Neural cell (in vitro differentiated cells): ENCODE data around the gene SP110. TPM values are rescaled to one million over a fixed set of nuclear protein-coding genes. Genes with fewer than 3 reads are reported as not detected.

Experiments
- H2AFZ ChIP-seq: fragments of 200-600, 300-800 bp; sonication (generic), shearing (Covaris generic); 2 replicates; pipeline ENCODE4 v1.6.0; 2014; ENCODE audit warnings: low read depth, mild to moderate bottlenecking, antibody characterized with exemption, low read length, moderate library complexity
- H3F3A ChIP-seq: fragments of 200-600 bp; shearing (Covaris generic); 2 replicates; pipeline ENCODE4 v1.6.1; 2016; ENCODE audit warnings: mild to moderate bottlenecking, moderate library complexity, mixed read lengths, antibody characterized with exemption, low read length; ENCODE audit not compliant: insufficient read depth, poor library complexity, severe bottlenecking
- H3K27ac ChIP-seq: fragments of 200-600, 300-800 bp; sonication (generic), shearing (Covaris generic); 2 replicates; pipeline ENCODE4 v1.5.1; 2014; ENCODE audit warnings: mild to moderate bottlenecking, low read length, moderate library complexity
- H3K27me3 ChIP-seq: fragments of 300-800, 200-600 bp; sonication (generic), shearing (Covaris generic); 2 replicates; pipeline ENCODE4 v1.6.0; 2014; ENCODE audit warnings: mild to moderate bottlenecking, low read depth, low read length, moderate library complexity; ENCODE audit not compliant: insufficient read depth
- H3K36me3 ChIP-seq: fragments of 300-800, 200-600 bp; sonication (generic), shearing (Covaris generic); 2 replicates; pipeline ENCODE4 v1.5.1; 2014; ENCODE audit warnings: mild to moderate bottlenecking, antibody characterized with exemption, low read length, moderate library complexity; ENCODE audit not compliant: insufficient read depth
- H3K4me2 ChIP-seq: fragments of 300-800, 200-600 bp; sonication (generic), shearing (Covaris generic); 2 replicates; pipeline ENCODE4 v1.6.0; 2014; ENCODE audit warnings: mild to moderate bottlenecking, low read length
- H3K4me3 ChIP-seq: fragments of 300-800, 200-600 bp; sonication (generic), shearing (Covaris generic); 2 replicates; pipeline ENCODE4 v1.5.1; 2014; ENCODE audit warnings: mild to moderate bottlenecking, low read length, moderate library complexity
- H3K79me2 ChIP-seq: fragments of 200-600 bp; shearing (Covaris generic); replicated peaks from 2 replicates; pipeline ENCODE4 v1.6.0; 2014; ENCODE audit warnings: mild to moderate bottlenecking, low read length, moderate library complexity; ENCODE audit not compliant: insufficient read depth
- H3K9ac ChIP-seq: fragments of 300-800, 200-600 bp; sonication (generic), shearing (Covaris generic); 2 replicates; pipeline ENCODE4 v1.6.1; 2016; ENCODE audit warnings: mild to moderate bottlenecking, low read length, mixed read lengths
- H3K9me2 ChIP-seq: fragments of 200-600 bp; shearing (Covaris generic); 2 replicates; pipeline ENCODE4 v1.6.1; 2016; ENCODE audit warnings: mild to moderate bottlenecking, low read length, mixed read lengths; ENCODE audit not compliant: insufficient read depth
- H3K9me3 ChIP-seq: fragments of 200-600, 300-800 bp; sonication (generic), shearing (Covaris generic); 2 replicates; pipeline ENCODE4 v1.6.1; 2016; ENCODE audit warnings: mild to moderate bottlenecking, mixed run types, low read length, moderate library complexity, mixed read lengths
- H4K20me1 ChIP-seq: fragments of 200-600 bp; shearing (Covaris generic); 2 replicates; pipeline ENCODE4 v1.6.1; 2016; ENCODE audit warnings: mild to moderate bottlenecking, mixed run types; ENCODE audit not compliant: insufficient read depth
- CTCF ChIP-seq: fragments of 450-650 bp; IDR thresholded peaks from 2 replicates; pipeline ENCODE4 v1.5.1; 2014; ENCODE audit warnings: antibody characterized with exemption, mild to moderate bottlenecking, moderate library complexity; ENCODE audit not compliant: poor library complexity, severe bottlenecking
- EP300 ChIP-seq: fragments of 450-650 bp; conservative IDR thresholded peaks from 2 replicates; pipeline ENCODE4 v1.6.1; 2014; ENCODE audit warnings: antibody characterized with exemption, mild to moderate bottlenecking, moderate library complexity; ENCODE audit not compliant: poor library complexity, severe bottlenecking
- EZH2 ChIP-seq: fragments of 200-600, 300-800 bp; shearing (Covaris generic), sonication (generic); IDR thresholded peaks from 2 replicates; pipeline ENCODE4 v1.6.1; 2014; ENCODE audit warnings: antibody characterized with exemption, low read length, borderline replicate concordance, mild to moderate bottlenecking; ENCODE audit not compliant: insufficient read depth, poor library complexity, severe bottlenecking
- MXI1 ChIP-seq: fragments of 450-650 bp; conservative IDR thresholded peaks from 2 replicates; pipeline ENCODE4 v1.6.1; 2014; ENCODE audit warnings: antibody characterized with exemption, mild to moderate bottlenecking; ENCODE audit not compliant: poor library complexity, severe bottlenecking
- POLR2AphosphoS5 ChIP-seq: IDR thresholded peaks from 2 replicates; pipeline ENCODE4 v1.6.1; 2012
- RAD21 ChIP-seq: fragments of 450-650 bp; conservative IDR thresholded peaks from 2 replicates; pipeline ENCODE4 v1.6.1; 2014; ENCODE audit warnings: antibody characterized with exemption, mild to moderate bottlenecking, moderate library complexity
- SMC3 ChIP-seq: fragments of 450-650 bp; conservative IDR thresholded peaks from 2 replicates; pipeline ENCODE4 v1.6.1; 2014; ENCODE audit warnings: antibody characterized with exemption, mild to moderate bottlenecking, moderate library complexity; ENCODE audit not compliant: poor library complexity
- TAF1 ChIP-seq: IDR thresholded peaks from 2 replicates; pipeline ENCODE4 v1.6.1; 2012; ENCODE audit warnings: low read depth
- polyA plus RNA-seq: library from polyadenylated mRNA; depleted of rRNA; stranded (reverse); fragments of >200 nt; gene quantifications from 2 replicates; pipeline ENCODE4 v1.2.3, GENCODE V29; 2014
- TF ChIP-seq, protein P1 (sequence below): IDR thresholded peaks from 2 replicates; pipeline ENCODE4 v1.6.1; 2012; ENCODE audit warnings: borderline replicate concordance

SP110 gene
- polyA plus RNA-seq, 1 donor from 2014 or later: not detected

DNA sequence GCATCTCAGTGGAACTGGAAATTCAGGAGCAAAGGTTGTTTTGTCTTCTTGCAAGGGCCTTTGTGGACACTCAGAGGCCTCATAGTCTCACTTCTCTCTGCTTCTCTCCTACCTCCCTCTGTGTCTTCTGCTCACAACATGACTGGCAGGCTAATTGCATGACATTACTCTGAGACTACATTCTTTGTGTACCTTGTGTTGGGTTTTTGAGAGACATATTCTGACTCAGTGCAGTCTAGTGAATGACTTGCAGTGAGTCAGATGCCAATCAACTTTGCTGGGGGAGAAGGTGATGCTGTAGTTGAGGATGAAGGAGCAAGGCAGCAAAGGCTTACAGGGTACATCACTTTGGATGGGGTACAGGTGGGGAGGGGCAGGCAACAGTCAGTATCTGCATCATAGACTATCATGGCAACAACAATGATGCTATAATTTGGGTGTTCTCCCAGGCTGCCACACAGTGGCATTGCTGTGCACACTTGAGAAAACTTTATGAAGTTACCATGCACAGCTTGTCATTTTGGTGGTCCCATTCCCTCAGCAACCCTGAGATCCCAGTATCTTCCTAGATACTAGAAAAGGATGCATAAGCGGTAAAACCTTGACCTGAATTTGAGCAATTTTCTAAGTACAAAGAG is 81.8 kb downstream of the SP110 start:
- Histone ChIP-seq H3K27me3 (no peaks in the 10 kb centered on the region), H4K20me1 (no peaks in the 10 kb centered on the region), H3K4me3 (no peak overlapping the region), H3F3A (no peaks in the 10 kb centered on the region), H3K9ac (no peak overlapping the region), H3K36me3 (no peaks in the 10 kb centered on the region), H3K79me2 (no peaks in the 10 kb centered on the region), H3K9me2 (no peaks in the 10 kb centered on the region), H3K9me3 (no peaks in the 10 kb centered on the region), H3K4me2 (no peak overlapping the region), H3K27ac (no peak overlapping the region), H2AFZ (no peak overlapping the region)
- TF ChIP-seq EP300: peak; percentile 90
- TF ChIP-seq CTCF: peak; percentile 21
- TF ChIP-seq, protein P1, sequence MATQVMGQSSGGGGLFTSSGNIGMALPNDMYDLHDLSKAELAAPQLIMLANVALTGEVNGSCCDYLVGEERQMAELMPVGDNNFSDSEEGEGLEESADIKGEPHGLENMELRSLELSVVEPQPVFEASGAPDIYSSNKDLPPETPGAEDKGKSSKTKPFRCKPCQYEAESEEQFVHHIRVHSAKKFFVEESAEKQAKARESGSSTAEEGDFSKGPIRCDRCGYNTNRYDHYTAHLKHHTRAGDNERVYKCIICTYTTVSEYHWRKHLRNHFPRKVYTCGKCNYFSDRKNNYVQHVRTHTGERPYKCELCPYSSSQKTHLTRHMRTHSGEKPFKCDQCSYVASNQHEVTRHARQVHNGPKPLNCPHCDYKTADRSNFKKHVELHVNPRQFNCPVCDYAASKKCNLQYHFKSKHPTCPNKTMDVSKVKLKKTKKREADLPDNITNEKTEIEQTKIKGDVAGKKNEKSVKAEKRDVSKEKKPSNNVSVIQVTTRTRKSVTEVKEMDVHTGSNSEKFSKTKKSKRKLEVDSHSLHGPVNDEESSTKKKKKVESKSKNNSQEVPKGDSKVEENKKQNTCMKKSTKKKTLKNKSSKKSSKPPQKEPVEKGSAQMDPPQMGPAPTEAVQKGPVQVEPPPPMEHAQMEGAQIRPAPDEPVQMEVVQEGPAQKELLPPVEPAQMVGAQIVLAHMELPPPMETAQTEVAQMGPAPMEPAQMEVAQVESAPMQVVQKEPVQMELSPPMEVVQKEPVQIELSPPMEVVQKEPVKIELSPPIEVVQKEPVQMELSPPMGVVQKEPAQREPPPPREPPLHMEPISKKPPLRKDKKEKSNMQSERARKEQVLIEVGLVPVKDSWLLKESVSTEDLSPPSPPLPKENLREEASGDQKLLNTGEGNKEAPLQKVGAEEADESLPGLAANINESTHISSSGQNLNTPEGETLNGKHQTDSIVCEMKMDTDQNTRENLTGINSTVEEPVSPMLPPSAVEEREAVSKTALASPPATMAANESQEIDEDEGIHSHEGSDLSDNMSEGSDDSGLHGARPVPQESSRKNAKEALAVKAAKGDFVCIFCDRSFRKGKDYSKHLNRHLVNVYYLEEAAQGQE: no peak
- peak; percentile 76 for TF ChIP-seq POLR2AphosphoS5

DNA sequence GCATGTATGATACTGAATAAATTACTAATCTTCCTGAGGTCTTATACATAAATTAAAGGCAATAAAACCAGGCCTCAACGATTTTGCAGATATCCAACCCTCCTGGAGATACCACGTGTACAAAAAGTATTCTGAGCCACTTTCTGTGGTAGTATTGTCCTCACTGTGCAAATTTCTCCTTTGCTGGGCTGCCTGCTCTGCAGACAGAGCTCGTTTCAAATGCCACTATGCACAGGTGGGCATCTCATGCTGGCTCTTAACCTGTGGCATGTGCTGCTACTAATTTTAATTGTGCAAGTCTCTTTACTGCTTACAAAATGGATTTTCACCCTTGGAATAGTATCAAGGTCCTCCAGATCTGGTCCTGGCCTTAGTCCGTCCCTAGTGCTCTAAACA is 84.7 kb downstream of the SP110 start:
- Histone ChIP-seq H3K4me3 (no peak overlapping the region), H3K27ac (no peak overlapping the region), H3K36me3 (no peaks in the 10 kb centered on the region), H3K9me2 (no peaks in the 10 kb centered on the region), H2AFZ (no peak overlapping the region), H3K9me3 (no peaks in the 10 kb centered on the region), H3K9ac (no peak overlapping the region), H3K4me2 (no peak overlapping the region), H3F3A (no peaks in the 10 kb centered on the region), H3K27me3 (no peaks in the 10 kb centered on the region), H3K79me2 (no peaks in the 10 kb centered on the region), H4K20me1 (no peaks in the 10 kb centered on the region)
- TF ChIP-seq CTCF (no peak), EP300 (no peak), TAF1 (no peak), EZH2 (no peak), RAD21 (no peak), MXI1 (no peak), SMC3 (no peak), POLR2AphosphoS5 (no peak)
- TF ChIP-seq, protein P1: no peak
